Brain microvascular endothelial cell (primary cell): Measurements from ENCODE around the gene PRKACB.
A peak's percentile ranks its signal among the peaks of the same experiment; 100 is the strongest.

Source experiments
- DNase-seq: peaks from one replicate; pipeline ENCODE4 v3.0.0-alpha.2; 2020
- H3K27ac ChIP-seq: fragments of 250-450 bp; sonication (Bioruptor Pico); 2 replicates; pipeline ENCODE4 v1.5.1; 2020; ENCODE audit warnings: mild to moderate bottlenecking, moderate library complexity
- H3K27me3 ChIP-seq: fragments of 250-450 bp; sonication (Bioruptor Pico); replicated peaks from 2 replicates; pipeline ENCODE4 v1.5.1; 2020; ENCODE audit warnings: mild to moderate bottlenecking
- H3K36me3 ChIP-seq: fragments of 250-450 bp; sonication (Bioruptor Pico); replicated peaks from 2 replicates; pipeline ENCODE4 v1.5.1; 2020; ENCODE audit warnings: mild to moderate bottlenecking
- H3K4me3 ChIP-seq: 2 replicates; pipeline ENCODE4 v1.5.1; 2011; ENCODE audit warnings: low read depth, mild to moderate bottlenecking, control low read depth, low read length, moderate library complexity
- in situ Hi-C: cut with HindIII; loops from 2 replicates; pipeline ENCODE4 v1.10.0; 2017; ENCODE audit warnings: low sequenced_read_pairs, low pct_ligation_motif_present
- TF ChIP-seq, protein P1 (sequence below): IDR thresholded peaks from 2 replicates; pipeline ENCODE4 v1.5.1; 2011; ENCODE audit warnings: low read depth, mild to moderate bottlenecking, moderate library complexity, low read length, control low read depth, inconsistent platforms; ENCODE audit errors: missing control alignments

The PRKACB gene

GRCh38 chr1:84246213-84246612, 102.1 kb downstream of the PRKACB start:
- H3K27me3 ChIP-seq = no peaks in the 10 kb centered on the region
- H3K36me3 ChIP-seq = no peaks in the 10 kb centered on the region
- in situ Hi-C loops = no loop called here
- no peak overlapping the region for H3K4me3 ChIP-seq
- peak overlapping the region; percentile 98 for H3K27ac ChIP-seq
- TF ChIP-seq, protein P1, sequence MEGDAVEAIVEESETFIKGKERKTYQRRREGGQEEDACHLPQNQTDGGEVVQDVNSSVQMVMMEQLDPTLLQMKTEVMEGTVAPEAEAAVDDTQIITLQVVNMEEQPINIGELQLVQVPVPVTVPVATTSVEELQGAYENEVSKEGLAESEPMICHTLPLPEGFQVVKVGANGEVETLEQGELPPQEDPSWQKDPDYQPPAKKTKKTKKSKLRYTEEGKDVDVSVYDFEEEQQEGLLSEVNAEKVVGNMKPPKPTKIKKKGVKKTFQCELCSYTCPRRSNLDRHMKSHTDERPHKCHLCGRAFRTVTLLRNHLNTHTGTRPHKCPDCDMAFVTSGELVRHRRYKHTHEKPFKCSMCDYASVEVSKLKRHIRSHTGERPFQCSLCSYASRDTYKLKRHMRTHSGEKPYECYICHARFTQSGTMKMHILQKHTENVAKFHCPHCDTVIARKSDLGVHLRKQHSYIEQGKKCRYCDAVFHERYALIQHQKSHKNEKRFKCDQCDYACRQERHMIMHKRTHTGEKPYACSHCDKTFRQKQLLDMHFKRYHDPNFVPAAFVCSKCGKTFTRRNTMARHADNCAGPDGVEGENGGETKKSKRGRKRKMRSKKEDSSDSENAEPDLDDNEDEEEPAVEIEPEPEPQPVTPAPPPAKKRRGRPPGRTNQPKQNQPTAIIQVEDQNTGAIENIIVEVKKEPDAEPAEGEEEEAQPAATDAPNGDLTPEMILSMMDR = no peak
- DNase-seq = no peak

GRCh38 chr1:84247425-84248220, 103.6 kb downstream of the PRKACB start:
- H3K4me3 ChIP-seq = no peak overlapping the region
- DNase-seq = peak; percentile 97
- H3K36me3 ChIP-seq = no peaks in the 10 kb centered on the region
- peak overlapping the region; percentile 98 for H3K27ac ChIP-seq
- TF ChIP-seq, protein P1 = no peak
- in situ Hi-C loops = no loop called here
- H3K27me3 ChIP-seq = no peaks in the 10 kb centered on the region

- in situ Hi-C loops = no loop called here
These were observed 106.6 kb downstream of the PRKACB start for GRCh38 chr1:84250668-84251067.

GRCh38 chr1:84253036-84253435, 109.0 kb downstream of the PRKACB start:
- Histone ChIP-seq H3K27me3 (no peaks in the 10 kb centered on the region), H3K27ac (peak overlapping the region; percentile 74), H3K4me3 (no peak overlapping the region), H3K36me3 (no peaks in the 10 kb centered on the region)
- TF ChIP-seq, protein P1 = no peak
- peak; percentile 91 for DNase-seq
- in situ Hi-C loops = no loop called here

More at GRCh38 chr1:84250668-84251067, 106.6 kb downstream of the PRKACB start:
- TF ChIP-seq, protein P1 = no peak
- Histone ChIP-seq H3K4me3 (no peak overlapping the region), H3K27ac (no peak overlapping the region), H3K36me3 (no peaks in the 10 kb centered on the region), H3K27me3 (no peaks in the 10 kb centered on the region)
- no peak for DNase-seq

DNA sequence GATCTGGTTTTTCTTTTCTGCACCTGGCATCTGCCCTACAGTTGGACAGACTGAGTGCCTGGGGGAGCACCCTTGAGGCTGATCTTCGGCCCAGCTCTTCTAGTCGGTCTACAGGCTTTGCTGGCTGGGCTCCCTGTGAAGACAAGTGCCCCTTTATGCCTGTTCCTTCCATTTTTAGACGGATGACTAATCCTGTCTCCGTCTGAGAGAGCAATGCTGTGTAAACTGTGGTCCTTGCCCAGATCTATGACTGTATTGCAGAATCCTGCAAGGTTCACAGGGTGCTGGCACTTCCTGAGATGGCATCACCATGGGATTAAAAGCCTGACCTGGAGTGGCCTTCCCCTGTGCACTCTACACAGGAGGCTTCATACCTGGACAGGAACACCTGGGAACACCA, 109.8 kb downstream of the PRKACB start:
- Histone ChIP-seq H3K36me3 (no peaks in the 10 kb centered on the region), H3K27me3 (no peaks in the 10 kb centered on the region), H3K4me3 (no peak overlapping the region), H3K27ac (peak overlapping the region; percentile 74)
- TF ChIP-seq, protein P1 = no peak
- in situ Hi-C loops = no loop called here
- DNase-seq = peak; percentile 94

- Histone ChIP-seq H3K27me3 (no peaks in the 10 kb centered on the region), H3K36me3 (no peaks in the 10 kb centered on the region), H3K4me3 (no peak overlapping the region), H3K27ac (no peak overlapping the region)
- in situ Hi-C loops = no loop called here
- DNase-seq = no peak
- TF ChIP-seq, protein P1 = no peak
These were observed 110.7 kb downstream of the PRKACB start for GRCh38 chr1:84254703-84255238.
